K562 (cell line): Measurements from ENCODE around the gene NUTM1. TPM values are rescaled to one million over a fixed set of nuclear protein-coding genes. Genes with fewer than 3 reads are reported as not detected.

Experiments used
- ATAC-seq: fragments of 200-7000 bp; cut with Tn5 transposase; 3 replicates; pipeline ENCODE4 v1.9.1; 2020; ENCODE audit warnings: moderate library complexity
- BruUV-seq: library from RNA; stranded (reverse); fragments of 400-500 nt; replicated peaks from 2 replicates; lab custom pipeline; 2021; lab: Mats Ljungman, UMichigan
- CTCF ChIA-PET: fragments of 300-600 bp; formaldehyde crosslinking; extraction: SDS; loops from one replicate; lab custom pipeline; 2021; ENCODE audit warnings: low intra/inter-chr PET ratio; lab: Yijun Ruan, JAX
- POLR2A ChIA-PET: fragments of 300-600, 350-650 bp; sonication (Branson Sonifier 250); formaldehyde crosslinking; extraction: SDS; loops from one replicate; lab custom pipeline; 2021; ENCODE audit warnings: antibody characterized with exemption, inconsistent platforms; lab: Yijun Ruan, JAX
- DNase-seq, 4 experiments: peaks; one replicate each; pipeline versions ENCODE4 v3.0.0 to v3.0.0-alpha.2; 2011 to 2018; ENCODE audit warnings: low spot score in 3 of 4, mixed read lengths in 3 of 4; ENCODE audit errors: extremely low read depth in 1 of 4
- FAIRE-seq: peaks from 2 replicates; lab custom pipeline; 2011; peaks lifted over from hg19 to GRCh38; lab: Jason Lieb, UNC
- H2AFZ ChIP-seq: 2 replicates; pipeline ENCODE4 v1.6.0; 2011; ENCODE audit warnings: low read depth, low read length, control low read depth, inconsistent platforms
- H3K27ac ChIP-seq: fragments of 200-600 bp; 3 replicates; pipeline ENCODE4 v1.8.0; 2011; ENCODE audit warnings: low read depth, mild to moderate bottlenecking, control low read depth, inconsistent platforms, low read length, moderate library complexity, mixed read lengths; ENCODE audit errors: extremely low read depth
- H3K27me3 ChIP-seq, 2 experiments: fragments of 300-600 bp in 1 of 2; 2 replicates in 1 of 2; 3 replicates in 1 of 2; pipeline versions ENCODE4 v1.6.0 to v1.8.0; 2011; ENCODE audit warnings: inconsistent platforms in 2 of 2, low read length in 2 of 2, mild to moderate bottlenecking in 1 of 2, mixed read lengths in 1 of 2, moderate library complexity in 1 of 2; ENCODE audit not compliant: control insufficient read depth in 2 of 2, insufficient read depth in 2 of 2
- H3K36me3 ChIP-seq: fragments of 300-600 bp; 3 replicates; pipeline ENCODE4 v1.8.0; 2011; ENCODE audit warnings: mild to moderate bottlenecking, low read length, inconsistent platforms; ENCODE audit not compliant: control insufficient read depth, insufficient read depth
- H3K4me1 ChIP-seq, 2 experiments: fragments of 200-600 bp in 1 of 2; replicated peaks in 1 of 2; 2 replicates in 1 of 2; 3 replicates in 1 of 2; pipeline versions ENCODE4 v1.5.1 to v1.8.0; 2011; ENCODE audit warnings: inconsistent platforms in 2 of 2, low read length in 2 of 2, mild to moderate bottlenecking in 1 of 2, mixed read lengths in 1 of 2, moderate library complexity in 1 of 2; ENCODE audit not compliant: control insufficient read depth in 2 of 2, insufficient read depth in 2 of 2
- H3K4me2 ChIP-seq: 2 replicates; pipeline ENCODE4 v1.6.1; 2011; ENCODE audit warnings: low read length, control low read depth, inconsistent platforms, mixed read lengths; ENCODE audit not compliant: insufficient read depth
- H3K4me3 ChIP-seq: fragments of 200-600 bp; sonication (generic), shearing (Covaris generic); 2 replicates; pipeline ENCODE4 v1.5.1; 2016; ENCODE audit warnings: control low read depth, inconsistent platforms
- H3K79me2 ChIP-seq: fragments of 200-600 bp; 3 replicates; pipeline ENCODE4 v1.8.0; 2011; ENCODE audit warnings: low read length, inconsistent platforms; ENCODE audit not compliant: control insufficient read depth, insufficient read depth
- H3K9ac ChIP-seq, 2 experiments: 2 replicates each; pipeline versions ENCODE4 v1.6.0 to v1.6.1; 2011; ENCODE audit warnings: low read depth in 2 of 2, low read length in 2 of 2, control low read depth in 1 of 2, inconsistent platforms in 1 of 2, mild to moderate bottlenecking in 1 of 2, mixed read lengths in 1 of 2; ENCODE audit not compliant: insufficient read depth in 1 of 2
- H3K9me1 ChIP-seq: one replicate; pipeline ENCODE4 v1.6.0; 2011; ENCODE audit warnings: inconsistent platforms, mild to moderate bottlenecking, low read length, moderate library complexity; ENCODE audit not compliant: control insufficient read depth, insufficient read depth
- H3K9me3 ChIP-seq: replicated peaks from 2 replicates; pipeline ENCODE4 v1.5.1; 2011; ENCODE audit warnings: low read depth, low read length, inconsistent platforms; ENCODE audit not compliant: control insufficient read depth, insufficient read depth
- H4K20me1 ChIP-seq: replicated peaks from 2 replicates; pipeline ENCODE4 v1.6.1; 2011; ENCODE audit warnings: low read length, inconsistent platforms, mixed read lengths; ENCODE audit not compliant: control insufficient read depth, insufficient read depth
- ARNT ChIP-seq, 2 experiments: fragments of 450-650 bp; IDR thresholded peaks; 2 replicates each; pipeline ENCODE4 v1.6.1; 2016; ENCODE audit warnings: mild to moderate bottlenecking in 1 of 2
- C11orf30 ChIP-seq: fragments of 450-650 bp; IDR thresholded peaks from 2 replicates; pipeline ENCODE4 v1.6.1; 2016; ENCODE audit warnings: low read depth, mild to moderate bottlenecking
- CBX3 ChIP-seq, 2 experiments: IDR thresholded peaks; 1 replicate in 1 of 2; 2 replicates in 1 of 2; pipeline ENCODE4 v1.6.1; 2012; ENCODE audit warnings: inconsistent platforms in 2 of 2, low read length in 2 of 2, borderline replicate concordance in 1 of 2, control low read depth in 1 of 2
- CHD4 ChIP-seq: fragments of 200-600 bp; sonication (generic); IDR thresholded peaks from 3 replicates; pipeline ENCODE4 v1.6.1; 2012; ENCODE audit warnings: low read depth, mild to moderate bottlenecking, mixed read lengths, low read length, inconsistent platforms; ENCODE audit not compliant: insufficient read depth, insufficient replicate concordance, poor library complexity, severe bottlenecking
- ELF2 ChIP-seq: fragments of 250-450 bp; sonication (Bioruptor Pico); IDR thresholded peaks from 2 replicates; pipeline ENCODE4 v1.5.0; 2021; ENCODE audit warnings: mild to moderate bottlenecking
- ESRRA ChIP-seq: fragments of 450-650 bp; IDR thresholded peaks from 2 replicates; pipeline ENCODE4 v1.6.1; 2014; ENCODE audit warnings: low read depth, mild to moderate bottlenecking, moderate library complexity, borderline replicate concordance
- ETS2 ChIP-seq: IDR thresholded peaks from 2 replicates; pipeline ENCODE4 v1.6.1; 2016; ENCODE audit warnings: borderline replicate concordance, missing genetic modification characterization, mild to moderate bottlenecking, moderate library complexity, missing compliant biosample characterization; ENCODE audit not compliant: poor library complexity, severe bottlenecking
- HNRNPH1 ChIP-seq: fragments of 200-400 bp; formaldehyde crosslinking; optimal IDR thresholded peaks from 2 replicates; pipeline ENCODE3; 2017; ENCODE audit warnings: low read depth, mild to moderate bottlenecking, low read length, moderate library complexity
- MCM5 ChIP-seq: fragments of 450-650 bp; IDR thresholded peaks from 2 replicates; pipeline ENCODE4 v1.6.1; 2016; ENCODE audit warnings: low read depth
- PML ChIP-seq: IDR thresholded peaks from 2 replicates; pipeline ENCODE4 v1.6.1; 2012; ENCODE audit warnings: low read length, inconsistent platforms
- PYGO2 ChIP-seq: fragments of 450-650 bp; IDR thresholded peaks from 2 replicates; pipeline ENCODE4 v1.6.1; 2016; ENCODE audit warnings: mild to moderate bottlenecking, missing genetic modification characterization, moderate library complexity, missing compliant biosample characterization
- SMC3 ChIP-seq: conservative IDR thresholded peaks from 2 replicates; pipeline ENCODE4 v1.6.1; 2011; ENCODE audit warnings: low read depth, low read length, improper control_type of control experiment; ENCODE audit not compliant: insufficient read depth
- SPI1 ChIP-seq: IDR thresholded peaks from 2 replicates; pipeline ENCODE4 v1.6.1; 2011; ENCODE audit warnings: low read depth, low read length, control low read depth, borderline replicate concordance
- TCF7 ChIP-seq: sonication (generic); IDR thresholded peaks from 2 replicates; pipeline ENCODE4 v1.6.1; 2016; ENCODE audit warnings: antibody characterized with exemption, borderline replicate concordance
- XRCC4 ChIP-seq: IDR thresholded peaks from one replicate; pipeline ENCODE4 v1.6.1; 2011; ENCODE audit not compliant: insufficient read depth, insufficient read length; ENCODE audit errors: extremely low read depth
- YBX1 ChIP-seq: fragments of 450-650 bp; IDR thresholded peaks from 2 replicates; pipeline ENCODE4 v1.7.1; 2016; ENCODE audit warnings: mild to moderate bottlenecking
- ZNF384 ChIP-seq: IDR thresholded peaks from 2 replicates; pipeline ENCODE4 v1.6.1; 2012; ENCODE audit warnings: low read depth, low read length, improper control_type of control experiment
- ZNF436 ChIP-seq: fragments of 250-450, 450-650 bp; sonication (Bioruptor Pico); formaldehyde crosslinking; IDR thresholded peaks from 2 replicates; pipeline ENCODE4 v1.7.0; 2020; ENCODE audit warnings: mild to moderate bottlenecking
- ZNF551 ChIP-seq: fragments of 250-450 bp; sonication (Bioruptor Pico); IDR thresholded peaks from 2 replicates; pipeline ENCODE4 v1.5.0; 2021; ENCODE audit warnings: mild to moderate bottlenecking, moderate library complexity
- WGBS: fragments of 100-300 bp; shearing (Covaris generic); methylation state at CpG from one replicate; pipeline ENCODE4 v1.1.6; 2016; ENCODE audit warnings: low coverage, mixed read lengths; ENCODE audit not compliant: insufficient coverage; ENCODE audit errors: missing lambda C conversion rate; 5-methylcytosine and 5-hydroxymethylcytosine counted together
- in situ Hi-C: fragments of 300-500 bp; cut with MboI; formaldehyde crosslinking; loops from 4 replicates; pipeline ENCODE4 v1.15.0; 2018; ENCODE audit warnings: inconsistent platforms, mixed read lengths
- intact Hi-C: fragments of 100-400 bp; cut with micrococcal nuclease; formaldehyde crosslinking; loops from 2 replicates; pipeline ENCODE4 v1.14.2; 2022
- polyA plus RNA-seq, 8 experiments: library from polyadenylated mRNA; depleted of rRNA in 4 of 8; stranded (reverse) in 5 of 8; unstranded in 3 of 8; fragments of >200 nt; fragmentation: Nextera tagmentation in 2 of 8; fragmentation: Illumina TruSeq in 1 of 8; extraction: Ambion mirVana in 2 of 8; extraction: Trizol in 1 of 8; gene quantifications; 2 replicates each; pipeline versions ENCODE4 v1.2.1 to v1.2.3, GENCODE V29; 2011 to 2014; ENCODE audit warnings: inconsistent platforms in 1 of 8, missing spikeins in 1 of 8
- total RNA-seq, 7 experiments: library from RNA; depleted of rRNA in 6 of 7; stranded (reverse); fragments of >200 nt in 6 of 7; fragmentation: Illumina TruSeq in 2 of 7; extraction: Trizol in 2 of 7; gene quantifications; 2 replicates each; pipeline versions ENCODE4 v1.2.1 to v1.2.3, GENCODE V29; 2011 to 2021; ENCODE audit warnings: low replicate concordance in 1 of 7
- TF ChIP-seq, protein P1 (sequence below): sonication (generic); formaldehyde crosslinking; IDR thresholded peaks from 2 replicates; pipeline ENCODE4 v1.8.0; 2022; ENCODE audit warnings: missing genetic modification reagents, mild to moderate bottlenecking, moderate library complexity, borderline replicate concordance

NUTM1 gene
- total and polyA plus RNA-seq, 9 of the 15 experiments (the other 6 are each of a cell fraction or from before 2014, with no cell fraction given), result 0.01 to 0.05 (median 0.04) TPM; not detected in 4

DNA sequence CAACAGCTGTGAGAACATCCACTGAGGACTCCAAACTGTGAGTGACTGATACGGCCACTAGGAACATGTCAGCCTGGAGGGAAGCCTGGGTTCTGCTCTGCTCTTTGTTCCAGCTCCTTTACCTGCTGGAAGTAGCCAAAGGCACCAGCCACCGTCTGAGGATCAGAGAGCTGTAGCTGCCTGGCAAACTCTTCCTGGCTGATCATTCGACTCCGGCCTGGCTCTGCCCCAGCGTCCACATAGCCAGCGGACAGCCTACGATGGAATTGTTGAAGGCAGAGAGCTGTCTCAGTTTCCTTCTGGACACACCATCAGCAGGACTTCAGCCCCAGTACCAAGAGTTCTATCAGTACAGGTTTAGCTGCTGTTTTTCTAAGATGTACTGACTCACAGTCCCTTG lies 18.2 kb downstream of the NUTM1 start:
- H3K4me1 ChIP-seq, result peaks cover 9 to 10% of the 10 kb centered on the region in 2 experiments; a peak in 4 of 5 replicates
- ATAC-seq, result no peak
- BruUV-seq, result no TSS peak
- no peak overlapping the region for H2AFZ ChIP-seq
- no peak overlapping the region for H3K4me3 ChIP-seq
- H3K9ac ChIP-seq, result no peak overlapping the region
- intact Hi-C loops, result no loop called here
- no peaks in the 10 kb centered on the region for H3K9me3 ChIP-seq
- 88% methylated on average over 7 of the region's 7 CpGs for WGBS
- no peak overlapping the region for H3K4me2 ChIP-seq
- no peak for FAIRE-seq
- DNase-seq, result no peak
- no peaks in the 10 kb centered on the region for H3K27me3 ChIP-seq
- H3K27ac ChIP-seq, result no peak overlapping the region
- no peaks in the 10 kb centered on the region for H3K9me1 ChIP-seq
- in situ Hi-C loops, result loop anchor here (10.0 kb wide), 1 partner anchor 296 kb away; no protein-coding TSS in a partner anchor
- CTCF ChIA-PET, result no interaction called here
- POLR2A ChIA-PET, result interaction anchor here (2.7 kb wide), 1 partner anchor 23 kb away, joined by 9 read pairs; the partner anchor contains the start of gene SLC12A6
- no peak for TF ChIP-seq C11orf30
- TF ChIP-seq CHD4, result no peak
- no peak for TF ChIP-seq ESRRA
- no peak for TF ChIP-seq XRCC4
- TF ChIP-seq YBX1, result no peak
- no peak for TF ChIP-seq ZNF436 (CRISPR knock-in tag)
- TF ChIP-seq ZNF384, result no peak
- TF ChIP-seq ELF2 (CRISPR knock-in tag), result no peak
- no peak for TF ChIP-seq SMC3
- TF ChIP-seq ARNT (IDR thresholded peaks at IDR 0.05), result no peak
- no peak for TF ChIP-seq ETS2 (tag)
- no peak for TF ChIP-seq MCM5
- TF ChIP-seq, protein P1, sequence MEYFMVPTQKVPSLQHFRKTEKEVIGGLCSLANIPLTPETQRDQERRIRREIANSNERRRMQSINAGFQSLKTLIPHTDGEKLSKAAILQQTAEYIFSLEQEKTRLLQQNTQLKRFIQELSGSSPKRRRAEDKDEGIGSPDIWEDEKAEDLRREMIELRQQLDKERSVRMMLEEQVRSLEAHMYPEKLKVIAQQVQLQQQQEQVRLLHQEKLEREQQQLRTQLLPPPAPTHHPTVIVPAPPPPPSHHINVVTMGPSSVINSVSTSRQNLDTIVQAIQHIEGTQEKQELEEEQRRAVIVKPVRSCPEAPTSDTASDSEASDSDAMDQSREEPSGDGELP (CRISPR knock-in tag), result no peak
- TF ChIP-seq TCF7, result no peak
- no peak for TF ChIP-seq PML
- TF ChIP-seq SPI1, result no peak
- TF ChIP-seq HNRNPH1, result no peak
- no peak for TF ChIP-seq PYGO2 (tag)
- TF ChIP-seq ZNF551, result no peak
- no peak for TF ChIP-seq CBX3 (IDR thresholded peaks at IDR 0.05; ENCODE audit: borderline replicate concordance in 1 of 2, low read length in 2 of 2)
- H4K20me1 ChIP-seq, result no peaks in the 10 kb centered on the region
- H3K36me3 ChIP-seq, result peaks cover 45% of the 10 kb centered on the region; the same call in 2 of the 3 replicates
- peaks cover 9% of the 10 kb centered on the region; the same call in 2 of the 3 replicates for H3K79me2 ChIP-seq
